Measurements from ENCODE around the gene MPPED1.

Gene MPPED1

DNA sequence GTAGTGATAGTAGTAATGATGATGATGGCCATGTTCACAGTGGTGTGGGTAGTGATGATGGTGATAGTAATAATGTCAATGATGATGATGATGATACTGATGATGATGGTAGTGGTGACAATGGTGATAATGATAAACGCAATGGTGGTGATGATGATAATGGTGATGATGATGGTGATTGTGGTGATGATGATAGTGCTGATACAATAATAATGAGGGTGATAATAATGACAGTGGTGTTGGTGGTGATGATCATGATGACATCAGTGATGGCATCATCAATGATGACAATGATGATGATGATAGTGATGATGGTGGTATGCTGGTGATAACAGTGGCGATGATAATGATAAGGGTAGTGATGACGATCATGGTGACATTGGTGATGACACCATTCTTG lies 92.3 kb downstream of the MPPED1 start:
- DNase-seq, result no peak

GRCh38 chr22:43504666-43505261 lies 93.0 kb downstream of the MPPED1 start:
- DNase-seq, result no peak

- DNase-seq, result no peak
Observed at GRCh38 chr22:43505423-43505822, 93.6 kb downstream of the MPPED1 start.

- no peak for DNase-seq
Observed at GRCh38 chr22:43505896-43506295, 94.1 kb downstream of the MPPED1 start.

- no peak for DNase-seq
Observed at GRCh38 chr22:43506487-43506886, 94.7 kb downstream of the MPPED1 start.

GRCh38 chr22:43507235-43507634 lies 95.4 kb downstream of the MPPED1 start:
- no peak for DNase-seq

DNA sequence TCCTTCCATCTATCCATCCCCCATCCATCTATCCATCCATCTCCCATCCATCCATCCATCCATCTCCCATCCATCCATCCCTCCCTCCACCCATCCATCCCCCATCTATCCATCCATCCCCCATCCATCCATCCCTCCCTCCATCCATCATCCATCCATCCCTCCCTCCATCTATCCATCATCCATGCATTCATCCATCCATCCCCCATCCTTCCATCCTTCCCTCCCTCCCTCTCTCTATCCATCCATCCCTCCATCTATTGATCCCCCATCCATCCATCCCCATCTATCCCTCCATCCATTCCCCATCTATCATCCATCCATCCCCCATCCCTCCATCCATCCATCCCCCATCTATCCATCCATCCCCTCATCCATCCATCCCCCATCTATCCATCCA lies 96.7 kb downstream of the MPPED1 start:
- no peak for DNase-seq

DNA sequence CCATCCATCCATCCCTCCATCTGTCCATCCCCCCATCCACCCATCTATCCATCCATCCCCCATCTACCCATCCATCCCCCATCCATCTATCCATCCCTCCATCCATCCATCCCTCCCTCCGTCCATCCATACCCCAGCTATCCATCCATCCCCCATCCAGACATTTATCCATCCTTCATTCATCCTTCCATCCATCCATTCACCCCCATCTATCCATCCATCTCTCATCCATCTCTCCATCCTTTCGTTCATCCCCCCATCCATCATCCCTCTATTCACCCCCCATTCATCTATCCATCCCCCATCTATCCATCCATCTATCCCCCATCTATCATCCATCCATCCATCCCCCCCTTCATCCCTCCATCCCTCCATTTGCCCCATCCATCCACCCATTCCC lies 97.5 kb downstream of the MPPED1 start:
- no peak for DNase-seq

GRCh38 chr22:43510281-43511070 lies 98.7 kb downstream of the MPPED1 start:
- no peak for DNase-seq

DNA sequence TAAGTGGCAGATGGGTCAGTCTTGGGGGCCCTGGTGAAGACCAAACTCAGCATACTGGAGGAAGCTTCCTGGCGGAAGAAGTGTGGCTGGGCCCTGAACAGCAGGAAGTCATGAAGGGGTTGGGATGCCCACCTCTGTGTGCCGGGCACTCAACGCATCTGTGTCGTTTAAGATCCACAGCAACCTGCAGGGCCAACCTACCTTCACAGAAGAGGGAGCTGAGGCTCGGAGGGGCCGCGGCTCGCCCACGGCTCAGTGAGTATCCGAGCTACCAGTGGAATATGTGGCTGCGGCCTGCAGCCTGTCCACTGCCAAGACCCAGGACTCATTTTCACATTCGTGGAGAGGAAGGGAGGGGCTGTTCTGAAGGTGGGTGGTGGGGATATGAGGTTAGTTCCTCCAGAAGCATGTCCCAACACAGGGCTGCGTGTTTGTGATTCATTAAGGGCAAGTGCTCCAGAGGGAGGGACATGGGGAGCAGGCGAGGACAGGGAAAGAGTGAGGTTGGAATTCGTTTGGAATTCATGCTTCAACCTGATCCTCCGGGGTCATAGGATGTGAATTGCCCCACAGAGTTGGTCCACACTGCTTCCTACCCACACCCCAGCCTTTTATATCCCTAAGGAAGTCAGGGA lies 99.6 kb downstream of the MPPED1 start:
- DNase-seq, result no peak

DNA sequence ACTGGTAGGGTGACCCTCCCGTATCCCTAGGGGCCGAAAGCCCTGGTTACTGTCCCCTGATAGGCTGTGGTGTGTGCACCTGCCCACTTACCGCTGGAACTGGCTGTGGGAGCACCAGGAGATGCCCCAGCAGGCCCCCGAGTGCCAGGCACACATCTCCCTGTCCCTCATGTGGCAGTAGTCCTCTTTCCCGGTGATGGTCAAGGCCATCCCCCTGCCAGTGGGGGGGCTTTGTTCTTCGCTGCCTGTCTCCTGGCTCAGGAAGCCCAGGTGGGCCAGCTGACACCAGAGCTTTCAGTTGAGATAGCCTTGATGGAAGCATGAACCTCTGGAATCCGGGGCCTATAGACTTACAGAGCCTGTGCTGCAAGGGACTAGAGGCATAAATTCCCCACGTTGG lies 100.5 kb downstream of the MPPED1 start:
- no peak for DNase-seq

GRCh38 chr22:43514476-43515157 lies 102.8 kb downstream of the MPPED1 start:
- no peak for DNase-seq

GRCh38 chr22:43515411-43515810 lies 103.6 kb downstream of the MPPED1 start:
- no peak for DNase-seq

GRCh38 chr22:43515902-43516301 lies 104.1 kb downstream of the MPPED1 start:
- no peak for DNase-seq

DNA sequence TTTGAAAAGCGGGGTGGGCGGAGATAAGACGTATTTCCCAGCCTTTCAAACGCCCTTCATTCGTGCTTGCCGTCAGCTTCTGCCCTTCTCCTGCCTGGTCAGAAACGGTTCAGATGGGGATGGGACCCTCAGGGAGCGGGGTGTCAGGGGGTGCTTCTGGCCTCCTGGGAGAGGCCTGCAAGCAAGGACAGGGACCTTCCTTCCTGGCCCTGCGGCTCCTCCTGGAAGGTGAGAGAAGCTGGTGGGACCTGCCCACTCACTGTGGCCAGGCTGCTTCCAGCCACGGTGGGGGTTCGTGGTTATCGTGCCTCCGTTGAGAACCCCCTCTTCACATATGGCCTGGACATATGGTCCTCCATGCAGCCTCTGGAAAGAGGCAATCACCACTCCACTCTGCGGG lies 104.6 kb downstream of the MPPED1 start:
- DNase-seq, result no peak

DNA sequence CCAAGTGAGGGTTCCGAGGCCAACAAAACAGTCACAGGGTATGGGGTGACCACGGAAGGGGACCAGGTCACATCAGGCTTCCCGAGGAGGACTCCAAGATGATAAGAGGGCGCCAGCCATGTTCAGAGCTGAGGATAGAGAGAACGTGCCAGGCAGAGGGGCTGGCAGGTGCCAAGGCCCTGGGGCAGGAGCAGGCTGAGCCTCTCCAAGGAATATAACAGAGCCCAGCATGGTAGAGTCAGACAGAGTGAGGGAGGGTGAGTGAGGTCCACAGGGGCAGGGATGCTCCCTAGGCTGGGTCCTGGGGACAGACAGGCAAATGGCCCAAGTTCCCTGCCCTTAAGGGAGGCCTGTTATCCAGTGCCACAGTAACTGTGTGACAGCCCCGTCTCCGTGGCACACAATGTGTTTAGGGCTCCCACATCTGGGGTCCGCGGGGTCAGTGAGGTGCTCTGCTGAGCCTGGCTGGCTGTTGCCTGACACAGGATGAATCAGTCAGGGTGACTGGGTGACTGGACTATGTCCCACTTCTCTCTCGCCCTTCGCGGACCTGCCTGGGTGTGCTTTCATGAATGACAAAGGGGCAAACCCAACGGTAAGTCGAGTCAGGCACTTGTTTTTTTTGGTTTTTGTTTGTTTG lies 105.3 kb downstream of the MPPED1 start:
- DNase-seq, result no peak

GRCh38 chr22:43520632-43521039 lies 108.8 kb downstream of the MPPED1 start:
- DNase-seq, result no peak

- DNase-seq, result no peak
Observed at GRCh38 chr22:43521716-43522115, 109.9 kb downstream of the MPPED1 start.

DNA sequence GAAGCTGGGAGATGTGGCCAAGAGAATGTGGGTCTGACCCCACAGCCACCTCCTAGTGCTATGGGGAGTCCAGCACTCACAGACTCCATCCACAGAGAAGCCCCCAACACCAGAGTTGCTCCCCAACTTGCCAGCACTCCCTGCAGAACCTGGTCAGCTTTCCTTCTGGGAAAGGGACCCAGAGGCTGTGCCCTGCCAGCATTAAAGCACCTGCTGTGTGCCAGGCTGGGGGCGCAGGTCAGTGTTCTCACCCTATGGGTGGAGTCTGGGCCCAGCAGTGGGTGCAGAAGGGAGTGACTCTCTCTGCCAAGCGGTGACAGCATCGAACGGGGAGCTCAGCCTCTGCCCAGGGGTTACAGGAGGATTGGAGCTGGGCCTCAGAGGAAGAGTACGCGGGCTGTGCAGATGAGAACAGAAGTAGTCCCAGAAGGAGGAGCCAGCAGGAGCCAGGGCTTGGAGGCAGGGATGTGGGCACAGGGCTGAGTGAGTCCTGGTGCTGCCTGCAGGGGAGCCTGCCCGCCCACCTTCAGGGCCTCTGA lies 114.4 kb downstream of the MPPED1 start:
- no peak for DNase-seq

- DNase-seq, result no peak
Observed at GRCh38 chr22:43526946-43527345, 115.1 kb downstream of the MPPED1 start.

- DNase-seq, result no peak
Observed at GRCh38 chr22:43528601-43529360, 117.0 kb downstream of the MPPED1 start.

- no peak for DNase-seq
Observed at GRCh38 chr22:43529461-43529860, 117.6 kb downstream of the MPPED1 start.
